Activated CD4-positive, alpha-beta T cell treated with anti-CD3 and anti-CD28 coated beads, Interleukin-2, Interleukin-6, amounts not matched to agents 100 ng/mL and 50 ng/mL, durations not matched to agents 16 hours and 8 hours (primary cell): ENCODE data around the gene SH3RF1.
"Not testable (repeated sequence)": the region's sequence is repeated elsewhere in the genome, so short reads cannot be mapped to it uniquely, and the experiment has no call there.

Experiments
- DNase-seq: peaks from one replicate; pipeline ENCODE4 v3.0.0-alpha.2; 2020

SH3RF1 gene

DNA sequence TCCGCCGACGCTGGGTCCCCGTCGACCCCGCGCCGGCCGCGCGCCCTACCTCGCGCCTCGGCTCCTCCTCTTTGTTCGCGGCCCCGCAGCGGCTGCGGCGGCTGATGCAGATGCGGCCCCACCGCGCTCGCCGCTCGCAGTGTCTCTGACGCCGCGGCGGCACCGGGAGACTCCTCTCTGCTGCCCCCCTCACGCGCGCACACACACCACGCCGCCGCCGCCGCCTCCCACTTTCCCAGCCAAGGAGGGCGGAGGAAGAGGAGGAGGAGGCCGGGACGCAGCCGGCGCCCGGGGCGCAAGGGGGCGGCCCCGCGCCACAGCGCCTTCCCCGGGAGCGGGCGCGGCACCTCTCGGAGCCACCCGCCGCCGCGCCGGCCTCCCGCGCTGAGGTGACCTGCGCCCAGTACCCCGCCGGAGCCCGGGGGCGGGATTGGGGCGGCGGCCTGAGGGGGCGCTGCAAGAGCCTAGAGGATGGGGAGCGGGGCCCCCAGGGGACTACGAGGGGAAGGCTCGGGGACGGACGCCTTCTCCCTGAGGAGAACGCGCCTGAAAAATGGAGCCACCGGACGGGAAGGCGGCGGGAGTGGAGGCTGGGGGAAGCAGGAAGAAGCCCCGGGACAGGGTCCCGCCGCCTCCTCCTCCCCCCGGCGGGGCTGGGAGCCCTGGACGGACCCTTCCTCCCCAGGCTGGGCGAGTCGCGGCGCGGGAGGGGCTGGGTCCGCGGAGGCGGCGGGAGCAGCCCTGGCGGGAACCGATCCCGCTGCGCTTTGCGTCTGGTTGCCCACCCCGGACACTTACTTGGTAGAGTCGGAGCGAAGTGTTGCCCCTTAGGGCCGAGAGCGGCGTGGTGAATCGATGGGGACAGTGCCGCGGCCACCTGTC, at the start of gene SH3RF1:
Gene SH3RF1 (minus strand): TSS at position 147 of the 882 bp plus-strand sequence. CDS start 1,744 bp downstream, outside the sequence.
- peak; percentile 38 for DNase-seq

DNA sequence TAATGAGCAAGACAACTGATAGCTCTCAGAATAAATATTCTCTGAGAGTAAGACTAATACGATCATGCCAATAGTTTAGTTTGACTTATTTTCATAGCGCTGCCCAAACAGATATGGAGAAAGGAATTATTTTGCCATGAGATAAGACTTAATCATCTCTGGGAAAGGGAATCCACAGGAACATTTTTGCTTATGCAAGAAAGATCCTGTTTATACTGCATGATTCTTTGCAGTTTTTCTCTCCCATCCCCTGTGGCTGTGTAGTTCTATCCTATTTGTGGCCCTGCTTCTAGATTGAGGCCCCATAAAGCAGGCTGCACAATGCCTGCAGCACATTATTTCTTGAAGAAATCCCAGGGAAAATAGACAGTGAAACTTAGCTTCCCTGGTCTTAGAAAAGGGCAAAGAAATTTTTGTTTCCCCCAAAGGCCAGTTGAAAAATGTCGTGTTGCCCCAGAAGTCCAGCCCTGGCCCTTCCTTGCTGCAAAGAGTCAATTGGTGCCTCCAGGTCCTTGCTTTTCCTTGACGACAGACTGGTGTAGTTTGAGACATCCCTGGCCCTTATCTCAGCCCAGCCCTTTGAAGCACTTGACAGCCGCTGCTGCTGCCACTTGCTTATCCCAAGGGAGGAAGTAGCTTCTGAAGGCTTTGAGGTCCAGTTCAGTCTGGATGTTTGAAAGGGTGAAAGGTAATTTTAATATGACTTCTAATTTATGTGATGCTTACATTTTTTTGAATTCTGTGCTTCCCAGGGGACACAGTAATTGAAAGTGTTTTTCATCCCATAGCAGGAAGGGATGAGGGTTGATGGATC, 45.0 kb upstream of the SH3RF1 start:
- no peak for DNase-seq

DNA sequence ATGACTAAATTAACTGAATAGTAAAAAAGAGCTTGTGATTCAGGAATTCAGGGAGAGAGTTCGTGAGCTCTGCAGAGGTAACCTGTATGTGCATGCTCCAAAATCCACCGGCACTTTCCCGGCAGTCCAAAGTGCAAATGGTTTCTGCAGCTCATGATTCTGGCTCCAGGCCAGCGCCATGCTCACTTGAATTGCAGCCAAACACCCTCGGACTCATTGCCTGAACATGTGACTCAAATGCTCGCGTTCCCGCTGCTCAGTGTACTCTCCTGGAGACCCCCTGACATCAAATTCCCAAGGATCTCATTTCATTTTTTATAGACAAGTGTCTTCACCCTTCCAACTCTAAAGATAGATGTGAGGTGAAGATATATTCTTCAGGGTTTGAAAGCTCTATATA, 44.1 kb upstream of the SH3RF1 start:
- no peak for DNase-seq

DNA sequence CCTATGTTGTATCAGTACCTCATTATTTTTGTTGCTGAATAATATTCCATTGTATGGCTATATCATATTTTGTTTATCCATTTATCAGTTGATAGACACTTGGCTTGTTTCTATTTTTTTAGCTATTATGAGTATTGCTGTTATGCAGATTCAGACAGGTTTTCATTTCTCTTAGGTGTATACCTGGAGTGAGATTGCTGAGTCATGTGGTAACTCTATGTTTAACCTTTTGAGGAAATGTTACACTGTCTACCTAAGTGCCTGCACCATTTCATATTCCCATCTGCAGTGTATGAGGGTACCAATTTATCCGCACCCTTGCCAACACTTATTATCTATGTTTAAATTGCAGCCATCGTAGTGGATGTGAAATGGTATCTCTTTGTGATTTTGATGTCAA, 43.0 kb upstream of the SH3RF1 start:
- no peak for DNase-seq

DNA sequence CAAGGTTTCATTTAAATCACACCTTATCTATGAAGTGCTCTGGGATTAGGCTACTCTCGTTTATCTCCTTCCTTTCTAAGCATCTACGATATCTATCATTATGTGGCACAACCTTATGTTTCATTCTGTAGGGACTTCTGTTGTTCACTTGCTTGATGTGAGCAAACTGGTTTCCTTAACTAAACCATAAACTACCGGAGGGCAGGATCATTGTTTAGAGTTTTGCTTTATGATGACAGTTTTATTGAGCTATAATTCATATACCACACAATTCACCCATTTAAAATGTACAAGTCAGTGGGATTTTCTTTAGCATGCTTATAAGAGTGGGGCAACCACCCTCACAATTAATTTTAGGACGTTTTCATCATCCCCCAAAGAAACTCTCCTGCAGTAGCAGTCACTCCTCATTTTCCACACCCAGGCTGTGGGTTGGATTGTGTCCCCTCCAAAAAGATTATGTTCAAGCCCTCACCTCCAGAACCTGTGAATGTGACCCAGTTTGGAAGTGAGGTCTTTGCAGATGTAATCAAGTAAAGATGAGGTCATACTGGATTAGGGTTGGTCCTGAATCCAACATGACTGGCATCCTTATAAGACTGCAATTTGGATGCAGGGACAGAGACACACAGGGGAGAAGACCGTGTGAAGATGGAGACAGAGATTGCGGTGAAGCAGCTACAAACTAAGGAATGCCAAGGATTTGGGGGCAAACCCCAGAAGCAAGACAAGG, 42.1 kb upstream of the SH3RF1 start:
- no peak for DNase-seq

- DNase-seq = peak; percentile 12
Measured at GRCh38 chr4:169311643-169312365, 41.0 kb upstream of the SH3RF1 start.

- no peak for DNase-seq
Measured at GRCh38 chr4:169309326-169309967, 38.7 kb upstream of the SH3RF1 start.

DNA sequence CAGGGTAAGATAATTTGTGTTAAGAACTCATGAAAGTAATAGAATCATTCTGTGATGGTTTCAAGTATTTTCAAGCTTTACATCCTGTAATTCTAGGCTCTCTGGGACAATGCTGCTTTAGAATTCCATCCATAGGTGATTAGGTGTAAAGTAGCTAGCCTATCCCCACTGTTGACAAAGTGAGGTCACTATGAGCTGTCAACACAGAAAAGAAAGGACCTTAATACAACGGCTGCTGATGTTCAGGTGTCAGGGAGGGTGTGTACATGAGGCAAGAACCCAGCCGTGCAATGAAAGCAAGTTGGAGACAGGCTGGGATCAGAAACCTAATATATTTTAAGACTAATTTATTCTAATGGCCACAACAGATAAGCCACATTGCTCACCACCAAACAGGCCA, 36.8 kb upstream of the SH3RF1 start:
- DNase-seq = no peak

GRCh38 chr4:169305651-169306050, 34.9 kb upstream of the SH3RF1 start:
- DNase-seq = no peak

GRCh38 chr4:169305173-169305572, 34.4 kb upstream of the SH3RF1 start:
- DNase-seq = no peak

DNA sequence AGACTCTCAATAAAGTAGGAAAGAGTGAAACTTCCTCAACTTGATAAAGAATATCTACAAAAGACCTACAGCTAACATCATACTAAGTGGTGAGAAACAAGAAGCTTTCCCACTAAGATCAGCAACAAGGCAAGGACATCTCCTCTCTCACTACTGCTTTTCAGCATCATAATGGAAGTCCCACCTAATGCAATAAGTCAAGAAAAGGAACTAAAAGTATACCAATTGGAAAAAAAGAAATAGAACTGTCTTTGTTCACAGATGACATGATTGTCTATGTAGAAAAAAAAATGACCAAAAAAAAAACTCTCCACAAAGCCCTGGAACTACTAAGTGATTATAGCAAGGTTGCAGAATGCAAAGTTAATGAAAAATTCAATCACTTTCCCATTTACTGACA, 25.1 kb upstream of the SH3RF1 start:
- DNase-seq = no peak

DNA sequence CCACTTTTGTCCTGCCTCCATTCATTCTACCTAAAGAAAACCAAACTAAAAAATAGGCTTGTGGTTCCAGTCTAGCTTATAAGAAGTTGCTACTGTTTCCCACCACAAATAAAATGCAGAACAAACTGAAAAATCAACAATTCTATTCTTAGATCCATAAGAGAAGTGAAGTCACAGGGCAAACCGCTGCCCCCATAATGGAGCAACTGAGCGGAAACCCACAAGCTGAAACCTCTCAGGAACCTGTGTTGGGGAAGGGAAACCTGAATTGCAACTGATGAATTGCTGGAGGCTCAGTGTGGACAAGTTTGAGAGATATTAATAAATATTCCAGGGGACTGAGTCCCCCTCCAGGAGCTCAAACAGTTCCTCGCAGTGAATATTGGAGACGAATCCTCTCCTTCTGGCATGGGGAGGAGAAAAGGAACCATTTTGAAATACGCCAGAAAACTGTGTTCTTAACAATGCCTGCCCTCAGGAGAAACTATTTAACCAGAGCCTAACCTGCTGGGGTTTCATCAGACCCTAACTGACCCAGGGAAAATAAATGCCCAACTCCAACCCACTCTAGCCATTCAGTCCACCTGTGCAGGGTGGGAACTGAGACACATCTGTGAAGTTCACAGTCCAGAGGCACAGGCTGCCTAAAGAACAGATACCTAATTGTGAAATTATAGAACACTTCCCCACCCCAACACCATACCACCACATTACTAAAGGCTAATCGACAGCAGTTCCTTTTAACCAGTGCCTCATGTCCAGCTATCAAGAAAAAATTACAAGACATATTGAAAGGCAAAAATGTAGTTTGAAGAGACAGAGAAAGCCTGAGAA, 22.8 kb upstream of the SH3RF1 start:
- no peak for DNase-seq

- not testable (repeated sequence) for DNase-seq
Measured at GRCh38 chr4:169287983-169288382, 17.2 kb upstream of the SH3RF1 start.

- no peak for DNase-seq
Measured at GRCh38 chr4:169286562-169287301, 16.0 kb upstream of the SH3RF1 start.

DNA sequence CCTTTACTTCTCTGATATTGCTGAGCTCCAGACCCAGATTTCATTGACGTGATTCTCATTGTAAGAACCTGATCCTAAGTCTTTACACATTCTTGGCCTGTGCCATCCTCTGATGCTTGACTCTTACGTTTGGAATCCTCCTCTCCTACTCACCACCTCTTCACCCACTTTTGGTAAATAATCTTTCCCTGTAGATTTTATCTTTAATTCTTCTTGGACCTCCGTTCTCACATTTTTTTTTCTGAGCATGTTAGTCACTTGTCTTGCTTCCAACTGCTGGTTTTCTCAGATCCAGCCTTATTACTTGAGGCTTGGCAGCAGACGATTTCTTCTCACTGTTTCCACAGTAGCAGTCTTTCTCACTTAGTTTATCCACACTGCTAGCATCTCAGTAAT, 12.4 kb upstream of the SH3RF1 start:
- DNase-seq = no peak

DNA sequence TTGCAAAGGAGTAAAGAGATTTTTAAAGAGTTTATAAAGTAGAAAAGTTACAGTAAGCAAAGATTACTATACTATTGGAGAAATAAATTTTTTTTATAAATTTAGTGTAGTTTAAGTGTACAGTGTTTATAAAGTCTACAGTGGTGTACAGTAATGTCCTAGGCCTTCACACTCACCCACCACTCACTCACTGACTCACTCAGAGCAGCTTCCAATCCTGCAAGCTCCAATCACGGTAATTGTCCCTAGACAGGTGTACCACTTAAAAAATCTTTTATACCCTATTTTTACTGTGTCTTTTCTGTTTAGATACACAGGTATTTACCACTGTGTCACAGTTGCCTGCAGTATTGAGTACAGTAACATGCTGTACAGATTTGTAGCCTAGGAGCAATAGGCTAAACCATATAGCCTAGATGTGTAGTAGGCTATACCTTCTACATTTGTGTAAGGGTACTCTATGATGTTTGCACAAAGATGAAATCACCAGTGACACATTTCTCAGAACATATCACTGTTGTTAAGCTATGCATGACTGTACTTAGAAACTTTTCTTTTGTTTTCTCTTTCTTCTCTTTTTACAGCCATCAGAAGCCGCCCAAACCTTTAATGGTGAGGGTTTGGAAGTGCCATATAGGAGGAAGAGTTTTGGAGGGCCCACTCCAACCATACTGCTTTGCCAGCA, 11.8 kb upstream of the SH3RF1 start:
- DNase-seq = no peak

- no peak for DNase-seq
Measured at GRCh38 chr4:169279108-169279507, 8.4 kb upstream of the SH3RF1 start.

- no peak for DNase-seq
Measured at GRCh38 chr4:169278624-169279023, 7.9 kb upstream of the SH3RF1 start.

DNA sequence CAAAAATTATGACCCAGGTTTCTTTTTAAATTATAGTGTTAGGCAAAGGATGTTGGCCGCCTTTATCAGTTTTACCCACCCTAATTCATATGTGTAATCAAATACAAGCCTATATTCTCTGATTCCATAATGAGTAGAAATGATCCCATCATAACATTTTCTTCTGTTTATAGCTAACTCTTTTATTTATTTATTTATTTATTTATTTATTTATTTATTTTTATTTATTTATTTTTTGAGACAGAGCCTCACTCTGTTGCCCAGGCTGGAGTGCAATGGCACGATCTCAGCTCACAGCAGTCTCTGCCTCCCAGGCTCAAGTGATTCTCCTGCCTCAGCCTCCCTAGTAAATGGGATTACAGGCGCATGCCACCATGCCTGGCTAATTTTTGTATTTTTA, 7.1 kb upstream of the SH3RF1 start:
- DNase-seq = not testable (repeated sequence)

DNA sequence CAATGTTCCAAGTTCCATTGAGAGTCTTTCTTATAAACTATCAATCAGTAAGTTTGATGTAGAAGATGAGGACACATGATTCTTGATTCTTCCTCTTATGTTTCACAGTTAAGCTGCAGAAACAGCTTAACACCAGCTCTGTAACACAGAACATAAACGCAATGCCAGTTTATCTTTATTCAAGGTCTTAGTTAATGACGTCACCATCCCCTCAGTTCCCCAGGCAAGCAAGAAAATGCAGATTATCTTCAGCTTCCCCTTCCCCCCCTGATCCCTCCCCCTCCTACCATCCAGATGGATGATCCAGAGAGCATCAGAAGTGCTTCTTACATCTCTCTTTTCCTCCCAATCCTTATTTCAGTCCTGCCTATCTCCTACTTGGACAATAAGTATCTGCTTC, 4.4 kb upstream of the SH3RF1 start:
- no peak for DNase-seq
